NT2/D1 (cell line): Measurements from ENCODE around the gene S100PBP.

Experiments used
- DNase-seq: peaks from one replicate; pipeline ENCODE4 v3.0.0-alpha.2; 2011; ENCODE audit warnings: low read depth, low spot score
- H3K27me3 ChIP-seq: 2 replicates; pipeline ENCODE4 v1.6.0; 2011; ENCODE audit warnings: mild to moderate bottlenecking; ENCODE audit not compliant: insufficient read length, insufficient read depth
- H3K36me3 ChIP-seq: 2 replicates; pipeline ENCODE4 v1.6.1; 2011; ENCODE audit warnings: mild to moderate bottlenecking, low read length, mixed read lengths; ENCODE audit not compliant: insufficient read depth, insufficient read length
- H3K4me1 ChIP-seq: 2 replicates; pipeline ENCODE4 v1.5.1; 2011; ENCODE audit not compliant: insufficient read depth, insufficient read length
- H3K4me3 ChIP-seq: 2 replicates; pipeline ENCODE4 v1.5.1; 2011; ENCODE audit warnings: low read depth; ENCODE audit not compliant: insufficient read length
- H3K9ac ChIP-seq: 2 replicates; pipeline ENCODE4 v1.6.0; 2011; ENCODE audit warnings: low read depth; ENCODE audit not compliant: insufficient read length
- H3K9me3 ChIP-seq: 2 replicates; pipeline ENCODE4 v1.5.1; 2011; ENCODE audit warnings: mild to moderate bottlenecking, low read length; ENCODE audit not compliant: insufficient read depth
- SUZ12 ChIP-seq: IDR thresholded peaks from 2 replicates; pipeline ENCODE4 v1.6.1; 2011; ENCODE audit not compliant: insufficient read length, insufficient read depth; ENCODE audit errors: extremely low read depth
- YY1 ChIP-seq: IDR thresholded peaks from 2 replicates; pipeline ENCODE4 v1.6.1; 2011; ENCODE audit not compliant: insufficient read length, insufficient read depth
- ZNF274 ChIP-seq: IDR thresholded peaks from 2 replicates; pipeline ENCODE4 v1.6.1; 2011; ENCODE audit warnings: mild to moderate bottlenecking, low read depth, low read length

S100PBP gene

GRCh38 chr1:32891241-32891570, 73.8 kb downstream of the S100PBP start:
- no peak for TF ChIP-seq YY1
- TF ChIP-seq SUZ12, result no peak
- TF ChIP-seq ZNF274, result no peak
- no peak for DNase-seq
- no peak overlapping the region for H3K9ac ChIP-seq
- H3K36me3 ChIP-seq, result peaks cover 12% of the 10 kb centered on the region
- H3K27me3 ChIP-seq, result peaks cover 33% of the 10 kb centered on the region
- peaks cover 10% of the 10 kb centered on the region for H3K4me1 ChIP-seq
- H3K4me3 ChIP-seq, result no peak overlapping the region
- peaks cover 10% of the 10 kb centered on the region; the same call in 1 of the 2 replicates for H3K9me3 ChIP-seq

GRCh38 chr1:32891630-32892029, 74.2 kb downstream of the S100PBP start:
- no peak for TF ChIP-seq SUZ12
- TF ChIP-seq YY1, result no peak
- TF ChIP-seq ZNF274, result no peak
- Histone ChIP-seq H3K4me1 (peaks cover 10% of the 10 kb centered on the region), H3K27me3 (peaks cover 33% of the 10 kb centered on the region), H3K9me3 (peaks cover 10% of the 10 kb centered on the region; the same call in 1 of the 2 replicates), H3K9ac (no peak overlapping the region), H3K4me3 (no peak overlapping the region), H3K36me3 (peaks cover 16% of the 10 kb centered on the region)
- DNase-seq, result no peak

- peak; percentile 65 for DNase-seq
- Histone ChIP-seq H3K27me3 (peaks cover 24% of the 10 kb centered on the region), H3K36me3 (peaks cover 17% of the 10 kb centered on the region), H3K4me1 (peaks cover 10% of the 10 kb centered on the region), H3K9me3 (peaks cover 10% of the 10 kb centered on the region; the same call in 1 of the 2 replicates), H3K9ac (peak overlapping the region; percentile 72), H3K4me3 (peak overlapping the region; percentile 54)
- no peak for TF ChIP-seq ZNF274
- TF ChIP-seq SUZ12, result no peak
- TF ChIP-seq YY1, result no peak
Observed at GRCh38 chr1:32892368-32893197, 75.1 kb downstream of the S100PBP start.

- Histone ChIP-seq H3K4me1 (peaks cover 10% of the 10 kb centered on the region), H3K9ac (peak overlapping the region; percentile 76), H3K36me3 (peaks cover 21% of the 10 kb centered on the region), H3K27me3 (peaks cover 17% of the 10 kb centered on the region), H3K4me3 (peak overlapping the region; percentile 54), H3K9me3 (peaks cover 10% of the 10 kb centered on the region; the same call in 1 of the 2 replicates)
- TF ChIP-seq YY1, result no peak
- no peak for TF ChIP-seq ZNF274
- TF ChIP-seq SUZ12, result no peak
- DNase-seq, result peak; percentile 55
Observed at GRCh38 chr1:32893198-32894018, 76.0 kb downstream of the S100PBP start.

- peak overlapping the region; percentile 76 for H3K9ac ChIP-seq
- peaks cover 10% of the 10 kb centered on the region; the same call in 1 of the 2 replicates for H3K9me3 ChIP-seq
- H3K4me3 ChIP-seq, result peak overlapping the region; percentile 54
- H3K27me3 ChIP-seq, result peaks cover 12% of the 10 kb centered on the region
- H3K4me1 ChIP-seq, result peaks cover 10% of the 10 kb centered on the region
- TF ChIP-seq SUZ12, result no peak
- no peak for TF ChIP-seq ZNF274
- TF ChIP-seq YY1, result no peak
- no peak for DNase-seq
- H3K36me3 ChIP-seq, result peaks cover 21% of the 10 kb centered on the region
Observed at GRCh38 chr1:32894019-32894600, 76.7 kb downstream of the S100PBP start.

GRCh38 chr1:32894681-32895080, 77.2 kb downstream of the S100PBP start:
- H3K9ac ChIP-seq, result peak overlapping the region; percentile 11
- peaks cover 13% of the 10 kb centered on the region for H3K27me3 ChIP-seq
- peaks cover 10% of the 10 kb centered on the region; the same call in 1 of the 2 replicates for H3K9me3 ChIP-seq
- no peak for TF ChIP-seq YY1
- TF ChIP-seq ZNF274, result no peak
- no peak for TF ChIP-seq SUZ12
- peaks cover 10% of the 10 kb centered on the region for H3K4me1 ChIP-seq
- H3K36me3 ChIP-seq, result peaks cover 21% of the 10 kb centered on the region
- no peak for DNase-seq
- H3K4me3 ChIP-seq, result no peak overlapping the region
